AG08395 (cell line): ENCODE results near the gene IGF1.

Source experiments
- DNase-seq: peaks from one replicate; pipeline ENCODE4 v3.0.0; 2012; ENCODE audit warnings: mixed read lengths, low spot score

Gene IGF1

GRCh38 chr12:102480406-102480805, at the start of gene IGF1:
TSS of gene IGF1 (minus strand) at chr12:102480563. CDS start at chr12:102480381, 182 bp downstream.
- DNase-seq = peak; percentile 41

- peak; percentile 38 for DNase-seq
These were observed 47.7 kb upstream of the IGF1 start for GRCh38 chr12:102528111-102528510.

GRCh38 chr12:102527171-102527720, 46.9 kb upstream of the IGF1 start:
- peak; percentile 28 for DNase-seq

- no peak for DNase-seq
These were observed 46.3 kb upstream of the IGF1 start for GRCh38 chr12:102526656-102527055.

- DNase-seq = no peak
These were observed 42.4 kb upstream of the IGF1 start for GRCh38 chr12:102522768-102523167.

DNA sequence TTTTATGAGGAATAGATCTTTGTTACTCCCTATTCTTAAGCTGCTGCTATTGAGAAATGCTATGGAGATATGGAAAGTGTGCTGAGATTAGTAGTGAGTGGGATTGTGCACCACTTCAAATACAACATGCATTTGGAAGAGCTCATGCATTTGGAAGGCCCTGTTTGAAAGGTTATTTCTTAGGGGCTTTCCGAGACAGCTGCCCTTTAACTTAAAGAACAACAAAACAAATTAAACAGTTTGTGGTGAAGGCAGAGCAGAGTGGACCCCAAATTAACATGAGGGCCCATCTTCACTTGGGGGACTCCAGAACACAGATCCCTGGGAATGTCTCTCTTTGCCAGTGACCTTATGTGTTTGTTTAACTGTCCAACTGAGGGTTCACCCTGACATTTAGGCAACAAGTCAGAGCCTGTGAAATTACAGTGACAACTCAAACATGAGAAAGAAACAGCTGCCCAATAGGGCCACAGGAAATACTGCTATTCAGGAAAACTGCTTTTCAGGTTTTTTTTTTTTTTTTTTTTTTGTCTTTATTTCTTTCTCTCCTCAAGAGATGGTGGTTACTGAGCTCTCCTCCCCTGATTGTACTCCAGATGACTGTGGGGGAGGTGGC, 41.4 kb upstream of the IGF1 start:
- DNase-seq = no peak

DNA sequence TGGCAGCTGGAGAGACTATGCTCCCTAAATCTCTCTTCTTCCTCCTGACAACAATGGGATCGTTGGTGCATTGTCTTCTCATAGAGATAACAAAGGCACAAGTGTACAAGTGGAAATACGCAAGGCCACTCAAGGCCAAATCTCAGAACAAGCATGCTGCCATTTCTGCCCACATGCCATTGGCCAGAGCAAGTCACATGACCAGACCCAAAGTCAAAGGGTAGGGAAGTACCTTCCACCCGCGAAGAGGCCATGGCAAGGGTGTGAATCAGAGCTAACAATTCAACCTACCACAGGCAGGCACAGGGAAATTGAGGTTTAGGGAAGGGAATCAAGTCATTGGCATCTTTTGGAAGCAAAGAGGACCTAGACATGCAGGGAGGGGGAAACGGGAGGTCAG, 38.5 kb upstream of the IGF1 start:
- no peak for DNase-seq

- no peak for DNase-seq
These were observed 34.3 kb upstream of the IGF1 start for GRCh38 chr12:102514696-102515095.

GRCh38 chr12:102513739-102514138, 33.4 kb upstream of the IGF1 start:
- no peak for DNase-seq

GRCh38 chr12:102513272-102513671, 32.9 kb upstream of the IGF1 start:
- no peak for DNase-seq

DNA sequence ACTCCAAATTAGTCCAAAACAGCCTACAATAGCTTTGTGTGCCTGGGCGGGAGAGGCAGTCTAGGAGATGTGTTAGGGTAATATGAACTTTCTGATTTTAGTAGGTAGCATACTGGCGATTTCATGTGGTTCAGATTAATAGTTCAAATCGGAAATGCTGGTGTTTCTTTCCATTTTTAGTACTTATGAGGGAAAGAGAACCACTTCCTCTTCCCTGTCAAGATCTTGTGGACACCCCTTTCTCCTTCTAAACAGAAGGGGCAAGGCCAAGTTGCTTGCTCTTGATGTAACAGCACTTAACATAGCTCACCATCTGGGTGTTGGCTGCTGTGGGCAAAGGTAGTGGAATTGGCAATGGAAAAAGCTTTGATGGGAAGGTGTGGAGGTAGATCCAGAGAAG, 32.2 kb upstream of the IGF1 start:
- no peak for DNase-seq

DNA sequence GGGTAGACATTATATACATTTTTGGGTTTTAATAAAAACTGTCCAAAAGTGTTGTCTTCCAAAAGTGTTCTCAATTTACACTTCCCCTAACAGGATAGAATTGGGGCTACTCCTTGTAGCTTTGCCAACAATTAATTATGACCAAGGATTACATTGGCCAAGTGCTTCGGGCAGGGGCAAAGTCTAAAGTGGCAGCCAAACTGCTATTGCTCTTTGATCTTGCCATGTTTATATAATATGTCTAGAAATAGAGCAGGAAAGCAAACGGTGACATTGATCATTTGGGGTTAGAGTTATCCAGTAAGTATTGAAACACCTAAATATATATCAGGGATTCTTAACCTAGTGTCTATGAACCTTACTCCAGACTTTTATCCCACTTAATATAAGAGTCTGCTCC, 31.2 kb upstream of the IGF1 start:
- no peak for DNase-seq

DNA sequence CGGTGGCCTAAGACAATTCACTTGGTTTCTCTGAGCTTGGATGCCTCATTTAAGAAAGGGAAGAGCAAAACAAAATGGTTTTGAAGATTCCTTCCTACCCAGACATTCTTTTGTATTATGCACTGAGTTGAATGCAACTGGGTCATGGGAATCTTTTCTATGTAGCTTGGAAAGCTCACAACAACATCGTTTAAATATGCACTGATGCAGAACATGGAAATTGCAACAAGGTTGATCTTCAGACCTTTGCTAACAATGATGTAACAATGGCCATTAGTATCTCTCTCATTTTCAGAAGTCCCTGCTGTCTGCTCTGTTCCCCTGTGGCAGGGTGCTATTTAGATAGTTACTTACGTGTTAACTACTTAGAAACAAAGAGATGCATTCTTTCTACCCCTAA, 30.1 kb upstream of the IGF1 start:
- no peak for DNase-seq

DNA sequence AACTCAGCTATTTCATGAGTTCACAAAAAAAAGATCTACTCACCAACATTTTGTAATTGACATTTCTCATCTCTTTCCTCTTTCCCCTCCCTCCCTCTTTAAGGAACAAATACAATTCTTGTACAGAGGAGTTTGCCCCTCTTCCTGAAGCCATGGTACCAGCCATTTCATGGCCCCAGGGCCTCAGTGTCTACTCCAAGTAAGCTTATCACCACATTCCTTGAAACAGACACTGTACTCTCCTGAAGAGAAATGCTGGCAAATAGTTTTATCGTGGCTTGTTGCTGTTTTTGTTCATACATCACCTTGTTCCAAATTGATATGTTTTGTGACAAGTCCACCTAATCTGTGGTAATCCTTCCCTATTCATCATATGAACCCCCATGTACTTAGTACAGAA, 29.7 kb upstream of the IGF1 start:
- no peak for DNase-seq

DNA sequence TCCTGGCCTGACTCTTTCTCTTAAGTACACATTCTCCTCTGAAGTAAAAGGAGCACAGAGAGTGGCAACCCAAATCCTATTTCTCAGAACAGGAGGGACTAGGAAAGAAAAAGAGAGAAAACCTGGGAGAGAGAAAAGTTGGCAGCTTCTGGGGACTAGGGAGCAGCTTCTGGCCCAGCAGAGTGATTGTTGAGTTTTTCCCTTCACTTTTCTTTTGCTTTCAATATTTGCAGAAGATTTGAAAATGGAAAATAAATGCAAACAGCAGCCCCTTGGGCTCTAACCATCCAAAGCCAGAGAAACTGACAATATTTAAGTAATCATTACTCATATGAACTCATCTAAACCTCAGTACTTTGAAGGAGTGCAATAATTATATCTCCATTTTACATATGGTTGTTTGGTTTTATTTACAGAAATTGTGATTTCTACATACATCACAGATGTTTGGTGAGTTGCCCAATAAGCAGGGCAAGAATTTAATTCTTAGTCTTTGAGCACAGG, 28.8 kb upstream of the IGF1 start:
- DNase-seq = no peak

GRCh38 chr12:102508052-102508451, 27.7 kb upstream of the IGF1 start:
- DNase-seq = no peak

GRCh38 chr12:102507301-102507700, 26.9 kb upstream of the IGF1 start:
- no peak for DNase-seq

DNA sequence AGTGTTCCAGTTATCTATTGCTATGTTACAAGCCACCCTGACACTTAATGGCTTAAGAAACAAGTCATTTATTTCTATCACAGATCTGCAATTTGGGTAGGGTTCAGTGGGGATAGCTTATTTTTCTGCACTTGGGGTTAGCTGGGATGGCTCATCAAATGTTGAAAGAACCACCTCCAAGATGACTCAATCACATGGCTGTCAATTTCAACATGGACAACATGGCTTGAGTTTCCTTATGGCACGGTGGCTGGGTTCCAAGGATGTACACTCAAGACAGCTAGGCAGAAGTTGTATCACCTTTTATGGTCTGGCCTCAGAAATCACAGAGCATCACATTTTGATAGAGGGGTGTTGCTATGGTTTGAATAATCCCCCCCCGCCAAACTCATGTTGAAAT, 24.5 kb upstream of the IGF1 start:
- no peak for DNase-seq

- DNase-seq = no peak
These were observed 23.9 kb upstream of the IGF1 start for GRCh38 chr12:102504280-102504679.

DNA sequence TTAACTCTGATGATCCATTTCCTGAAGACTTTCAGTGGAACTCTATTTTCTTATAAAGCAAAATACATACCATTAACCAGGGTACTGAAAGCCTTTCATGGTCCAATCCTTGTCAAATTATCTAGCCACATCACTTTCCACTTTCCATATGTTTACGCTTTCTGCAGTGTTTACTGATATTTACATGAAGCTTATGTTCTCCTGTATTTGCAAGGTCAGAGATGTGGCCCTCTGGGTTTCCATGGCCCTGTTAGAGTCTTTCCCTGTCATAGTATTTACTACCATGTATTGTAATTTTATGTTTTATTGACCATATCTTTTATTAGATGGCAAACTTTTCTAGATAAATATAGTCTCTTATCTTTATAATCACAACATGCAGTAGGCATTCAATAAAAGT, 23.5 kb upstream of the IGF1 start:
- no peak for DNase-seq

- DNase-seq = no peak
These were observed 22.8 kb upstream of the IGF1 start for GRCh38 chr12:102503056-102503681.

DNA sequence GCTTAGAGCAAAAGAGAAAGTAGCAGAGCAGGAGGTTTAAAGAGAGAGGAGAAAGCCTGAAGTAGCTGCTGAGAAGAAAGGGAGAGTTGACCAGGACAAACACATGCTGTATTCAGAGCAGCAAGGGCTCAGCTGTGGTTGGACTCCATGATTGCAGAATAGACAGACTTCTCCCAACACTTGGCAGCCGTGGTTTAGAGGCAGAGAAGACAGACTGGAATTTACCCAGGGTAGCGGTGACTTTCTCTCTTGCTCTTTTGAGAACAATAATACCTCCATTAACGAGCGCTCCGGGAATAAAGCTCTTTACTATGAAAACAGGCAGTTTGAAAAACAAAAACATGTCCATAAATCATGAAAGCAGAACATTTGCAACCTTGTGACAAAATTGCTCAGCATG, 21.4 kb upstream of the IGF1 start:
- no peak for DNase-seq

- no peak for DNase-seq
These were observed 18.1 kb upstream of the IGF1 start for GRCh38 chr12:102498471-102498870.

- no peak for DNase-seq
These were observed 17.4 kb upstream of the IGF1 start for GRCh38 chr12:102497743-102498142.
